Measurements from ENCODE around the gene SPATA1.

DNA sequence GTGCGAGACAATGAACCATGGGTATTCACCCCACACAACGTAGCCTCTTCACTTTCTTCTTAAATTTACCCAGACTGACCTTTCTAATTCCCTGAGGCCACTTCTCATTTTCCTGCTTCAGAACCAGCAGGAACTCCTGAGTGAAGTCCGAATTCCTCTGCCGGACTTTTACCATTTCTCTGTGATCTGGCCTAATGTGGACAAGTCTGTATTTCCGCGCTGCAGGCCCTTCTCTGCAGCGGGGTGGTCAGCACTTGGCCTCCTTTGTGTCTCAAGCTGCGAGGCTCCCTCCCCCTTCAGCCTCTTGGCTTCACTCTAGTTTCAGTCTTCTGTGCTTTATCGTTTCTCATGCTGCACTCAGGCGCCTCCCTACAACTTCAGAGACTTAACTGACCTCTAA is 77.5 kb downstream of the SPATA1 start:
- TF ChIP-seq CTCF (IDR thresholded peaks at IDR 0.05; ENCODE audit: low read length): no peak
- no peak for TF ChIP-seq EZH2 (optimal IDR thresholded peaks at IDR 0.05; ENCODE audit: low read depth, low read length)
- TF ChIP-seq EZH2phosphoT487 (IDR thresholded peaks at IDR 0.05; ENCODE audit: low read length): no peak
